OCI-M2 (cell line): Measurements from ENCODE around the gene DPH3.

Source experiments
- DNase-seq: peaks from one replicate; lab custom pipeline; 2025; ENCODE audit not compliant: unreplicated experiment; lab: John Stamatoyannopoulos, UW

The DPH3 gene

GRCh38 chr3:16236856-16237393 lies 27.8 kb downstream of the DPH3 start:
- DNase-seq, result no peak

GRCh38 chr3:16236030-16236639 lies 28.6 kb downstream of the DPH3 start:
- no peak for DNase-seq

GRCh38 chr3:16234281-16234680 lies 30.5 kb downstream of the DPH3 start:
- no peak for DNase-seq

GRCh38 chr3:16233806-16234205 lies 30.9 kb downstream of the DPH3 start:
- DNase-seq, result no peak

- no peak for DNase-seq
Observed at GRCh38 chr3:16231983-16232382, 32.8 kb downstream of the DPH3 start.

- no peak for DNase-seq
Observed at GRCh38 chr3:16229681-16230080, 35.1 kb downstream of the DPH3 start.

- no peak for DNase-seq
Observed at GRCh38 chr3:16227566-16227965, 37.2 kb downstream of the DPH3 start.

- no peak for DNase-seq
Observed at GRCh38 chr3:16224325-16224724, 40.4 kb downstream of the DPH3 start.

- no peak for DNase-seq
Observed at GRCh38 chr3:16222547-16222946, 42.2 kb downstream of the DPH3 start.

- no peak for DNase-seq
Observed at GRCh38 chr3:16221990-16222389, 42.8 kb downstream of the DPH3 start.

GRCh38 chr3:16219777-16220176 lies 45.0 kb downstream of the DPH3 start:
- DNase-seq, result no peak

GRCh38 chr3:16216373-16216935 lies 48.3 kb downstream of the DPH3 start:
- DNase-seq, result no peak

GRCh38 chr3:16214366-16214765 lies 50.4 kb downstream of the DPH3 start:
- DNase-seq, result no peak

- DNase-seq, result no peak
Observed at GRCh38 chr3:16211176-16211904, 53.4 kb downstream of the DPH3 start.
